Lung (tissue), 12 donors: ENCODE data around the gene ARL11. TPM values are rescaled to one million over a fixed set of nuclear protein-coding genes. Genes with fewer than 3 reads are reported as not detected.

ENCODE experiments used
- ATAC-seq: fragments of 200-7000 bp; cut with Tn5 transposase; one replicate; pipeline ENCODE4 v1.9.1; 2020; ENCODE audit warnings: moderate number of reproducible peaks; ENCODE audit not compliant: insufficient read depth, low FRiP score
- DNase-seq, 3 donors: peaks; one replicate each; pipeline ENCODE4 v3.0.0-alpha.2; 2013 to 2017
- H3K27ac ChIP-seq, 2 donors: one replicate each; pipeline ENCODE4 v1.5.1; 2013; ENCODE audit warnings: mild to moderate bottlenecking in 2 of 2, moderate library complexity in 2 of 2, control low read depth in 1 of 2, inconsistent platforms in 1 of 2, low read depth in 1 of 2, low read length in 1 of 2
- H3K27me3 ChIP-seq, 3 donors: one replicate each; pipeline ENCODE4 v1.5.1; 2013; ENCODE audit warnings: low read length in 2 of 3; ENCODE audit not compliant: control insufficient read depth in 3 of 3, insufficient read depth in 3 of 3
- H3K36me3 ChIP-seq, 4 donors: one replicate each; pipeline ENCODE4 v1.5.1; 2013; ENCODE audit warnings: low read length in 4 of 4, mild to moderate bottlenecking in 1 of 4, moderate library complexity in 1 of 4; ENCODE audit not compliant: control insufficient read depth in 4 of 4, insufficient read depth in 4 of 4
- H3K4me1 ChIP-seq, 5 donors: one replicate each; pipeline ENCODE4 v1.5.1; 2013; ENCODE audit warnings: low read length in 5 of 5, mild to moderate bottlenecking in 2 of 5, moderate library complexity in 1 of 5; ENCODE audit not compliant: control insufficient read depth in 5 of 5, insufficient read depth in 5 of 5
- H3K4me3 ChIP-seq: one replicate; pipeline ENCODE4 v1.5.1; 2013; ENCODE audit warnings: mild to moderate bottlenecking, control low read depth, moderate library complexity
- H3K9ac ChIP-seq, 2 donors: one replicate each; pipeline ENCODE4 v1.5.1; 2013; ENCODE audit warnings: low read length in 2 of 2, control low read depth in 1 of 2; ENCODE audit not compliant: insufficient read depth in 1 of 2
- H3K9me3 ChIP-seq, 4 donors: one replicate each; pipeline ENCODE4 v1.5.1; 2013; ENCODE audit warnings: low read length in 3 of 4, mild to moderate bottlenecking in 1 of 4, moderate library complexity in 1 of 4; ENCODE audit not compliant: control insufficient read depth in 4 of 4, insufficient read depth in 3 of 4
- CTCF ChIP-seq: IDR thresholded peaks from 2 replicates; pipeline ENCODE4 v1.5.1; 2012; ENCODE audit warnings: mild to moderate bottlenecking; ENCODE audit errors: control extremely low read depth, extremely low read depth
- WGBS, 2 donors: extraction: QIAGEN DNeasy Blood & Tissue Kit; methylation state at CpG; one replicate each; pipeline ENCODE4 v1.1.7; 2013; 5-methylcytosine and 5-hydroxymethylcytosine counted together
- polyA plus RNA-seq, 2 donors: library from polyadenylated mRNA; stranded (reverse); fragments of 200-250 nt; gene quantifications; one replicate each; pipeline ENCODE4 v1.2.1, GENCODE V29; 2013
- total RNA-seq, 2 donors: library from RNA; depleted of rRNA in 1 of 2; stranded (reverse); fragments of >200 nt in 1 of 2; gene quantifications; one replicate each; pipeline ENCODE4 v1.2.1, GENCODE V29; 2014 to 2021
- donor health status: control.
- donor health status: control.
- donor health status: Bipolar disorder and iron deficiency.
- donor health status: healthy.
- donor health status: DM: yes; HTN: yes; CAD: no.

ARL11 gene
- total and polyA plus RNA-seq, 4 donors, result 1.1 to 8.9 (median 4.4) TPM

GRCh38 chr13:49681842-49682435 is 53.6 kb downstream of the ARL11 start:
- TF ChIP-seq CTCF, result no peak
- Histone ChIP-seq H3K4me1 (no peaks in the 10 kb centered on the region), H3K4me3 (no peak overlapping the region), H3K27me3 (no peaks in the 10 kb centered on the region), H3K36me3 (peaks cover 0 to 7% (median 4%) of the 10 kb centered on the region in 4 donors), H3K27ac (no peak overlapping the region), H3K9me3 (no peaks in the 10 kb centered on the region), H3K9ac (no peak overlapping the region)
- ATAC-seq (no peak), DNase-seq (no peak)
- 81 to 84% methylated on average over 4 of the region's 4 CpGs for WGBS, 2 donors

Other genes with a start within 250 kb of the ARL11 start
- gene CAB39L, start 184.4 kb upstream of the ARL11 start, total RNA-seq, result 10 to 100 TPM; 13.5 to 13.9 TPM
- gene CAB39L, start 184.4 kb upstream of the ARL11 start, polyA plus RNA-seq, result 1 to 10 TPM; 5.6 to 6.6 TPM
- 10 to 100 TPM; 11.6 to 22.9 TPM for gene SETDB2, start 184.2 kb upstream of the ARL11 start, total RNA-seq
- gene SETDB2, start 184.2 kb upstream of the ARL11 start, polyA plus RNA-seq, result 1 to 10 TPM; 5.0 to 5.7 TPM
- gene PHF11, start 132.6 kb upstream of the ARL11 start, total RNA-seq, result 10 to 100 TPM; 40.4 to 46.1 TPM
- 10 to 100 TPM; 46.5 to 76.2 TPM for gene PHF11, start 132.6 kb upstream of the ARL11 start, polyA plus RNA-seq
- 10 to 100 TPM; 22.8 to 25.4 TPM for gene RCBTB1, start 42.9 kb upstream of the ARL11 start, total RNA-seq
- gene RCBTB1, start 42.9 kb upstream of the ARL11 start, polyA plus RNA-seq, result 10 to 100 TPM; 12.0 to 12.8 TPM
- 10 to 100 TPM; 60.5 to 74.5 TPM for gene EBPL, start 63.0 kb downstream of the ARL11 start, total RNA-seq
- gene EBPL, start 63.0 kb downstream of the ARL11 start, polyA plus RNA-seq, result 10 to 100 TPM; 65.7 to 92.7 TPM
- 10 to 100 TPM; 30.6 to 41.6 TPM for gene KPNA3, start 164.2 kb downstream of the ARL11 start, total RNA-seq
- gene KPNA3, start 164.2 kb downstream of the ARL11 start, polyA plus RNA-seq, result 10 to 100 TPM; 16.2 to 17.7 TPM